HG02981 (cell line): ENCODE results near the gene RSBN1L.

Experiments
- ATAC-seq: cut with Tn5 transposase; IDR thresholded peaks from one replicate; pipeline ENCODE4 v1.9.1; 2021; ENCODE audit warnings: mild to moderate bottlenecking, moderate library complexity; ENCODE audit not compliant: unreplicated experiment

Gene RSBN1L

DNA sequence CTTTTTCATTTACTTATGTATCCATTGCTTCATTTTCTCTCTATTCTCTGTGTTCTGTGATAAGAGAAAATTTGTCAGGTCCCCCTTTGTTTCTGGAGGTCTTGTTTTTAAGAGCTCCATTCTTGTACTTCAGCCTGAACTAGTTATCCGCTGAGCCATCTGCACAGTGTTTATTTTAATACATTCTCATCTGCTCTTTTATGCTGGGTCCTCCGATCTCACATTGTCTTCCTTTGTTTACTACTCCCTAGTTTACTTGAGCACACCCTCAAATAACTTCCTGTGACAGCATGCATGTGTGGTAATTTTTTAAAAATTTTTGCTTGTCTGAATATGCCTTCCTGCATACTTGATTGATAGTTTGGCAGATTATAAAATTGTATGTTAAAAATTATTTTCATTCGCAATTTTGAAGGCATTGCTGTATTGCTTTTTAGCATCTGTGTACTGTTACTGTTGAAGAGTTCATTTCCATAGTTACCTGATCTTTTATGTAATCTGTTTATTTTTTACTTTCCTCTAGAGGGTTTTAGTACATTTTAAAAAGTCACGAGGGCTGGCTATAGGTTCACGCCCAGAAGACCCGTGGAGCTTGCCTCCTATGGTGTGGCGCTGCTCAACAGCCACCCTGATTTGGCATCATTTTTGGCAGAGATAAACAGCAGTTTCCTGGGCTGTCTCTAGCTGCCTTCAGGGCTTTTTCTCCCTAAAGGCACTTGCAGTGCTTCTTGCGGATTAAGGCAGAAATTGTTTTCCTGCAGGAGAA lies 31.9 kb downstream of the RSBN1L start:
- no peak for ATAC-seq

DNA sequence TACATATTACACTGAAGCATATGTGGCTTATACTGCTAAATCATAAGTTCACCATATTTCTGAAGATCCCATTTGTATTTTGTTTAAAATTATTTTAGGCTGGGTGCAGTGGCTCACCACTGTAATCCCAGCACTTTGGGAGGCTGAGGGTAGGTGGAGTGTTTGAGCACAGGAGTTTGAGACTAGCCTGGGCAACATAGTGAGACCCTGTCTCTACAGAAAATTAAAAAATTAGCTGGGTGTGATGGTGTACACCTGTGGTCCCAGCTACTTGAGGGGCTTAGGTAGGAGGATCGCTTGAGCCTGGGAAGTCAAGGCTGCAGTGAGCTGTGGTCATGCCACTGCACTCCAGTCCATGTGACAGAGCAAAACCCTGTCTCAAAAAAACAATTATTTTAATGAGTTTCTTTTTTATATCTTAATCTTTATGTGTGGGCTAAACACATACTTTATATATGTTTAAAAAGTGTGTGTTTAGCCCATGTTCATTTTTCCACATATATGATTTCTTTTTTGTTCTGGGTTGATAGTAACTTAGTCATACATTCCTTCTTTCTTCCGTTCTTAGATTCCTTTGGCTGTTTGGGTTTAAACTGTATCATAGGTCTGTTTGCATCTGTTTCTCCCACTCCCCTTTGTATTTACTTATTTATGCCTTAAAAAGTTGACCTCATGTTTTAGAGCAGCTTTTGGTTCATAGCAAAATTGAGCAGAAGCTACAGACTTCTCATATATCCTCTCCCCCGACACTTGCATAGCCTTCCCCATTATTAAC lies 33.5 kb downstream of the RSBN1L start:
- no peak for ATAC-seq

DNA sequence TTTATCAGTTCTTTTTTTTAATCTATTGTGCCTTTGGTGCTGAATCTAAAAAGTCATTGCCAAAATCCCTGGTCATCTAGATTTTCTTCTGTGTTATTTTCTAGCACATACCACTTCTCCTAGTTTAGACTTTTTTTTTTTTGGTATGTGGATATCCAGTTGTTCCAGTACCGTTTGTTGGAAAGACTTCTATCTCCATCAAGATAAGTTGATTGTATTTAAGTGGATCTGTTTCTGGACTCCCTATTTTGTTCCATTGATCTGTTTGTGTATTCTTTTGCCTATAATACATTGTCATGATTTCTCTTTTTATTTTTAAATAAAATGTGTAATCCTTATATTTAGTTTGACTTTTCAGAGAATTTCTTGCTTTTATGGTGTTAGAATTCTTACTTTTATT lies 35.5 kb downstream of the RSBN1L start:
- ATAC-seq, result no peak

DNA sequence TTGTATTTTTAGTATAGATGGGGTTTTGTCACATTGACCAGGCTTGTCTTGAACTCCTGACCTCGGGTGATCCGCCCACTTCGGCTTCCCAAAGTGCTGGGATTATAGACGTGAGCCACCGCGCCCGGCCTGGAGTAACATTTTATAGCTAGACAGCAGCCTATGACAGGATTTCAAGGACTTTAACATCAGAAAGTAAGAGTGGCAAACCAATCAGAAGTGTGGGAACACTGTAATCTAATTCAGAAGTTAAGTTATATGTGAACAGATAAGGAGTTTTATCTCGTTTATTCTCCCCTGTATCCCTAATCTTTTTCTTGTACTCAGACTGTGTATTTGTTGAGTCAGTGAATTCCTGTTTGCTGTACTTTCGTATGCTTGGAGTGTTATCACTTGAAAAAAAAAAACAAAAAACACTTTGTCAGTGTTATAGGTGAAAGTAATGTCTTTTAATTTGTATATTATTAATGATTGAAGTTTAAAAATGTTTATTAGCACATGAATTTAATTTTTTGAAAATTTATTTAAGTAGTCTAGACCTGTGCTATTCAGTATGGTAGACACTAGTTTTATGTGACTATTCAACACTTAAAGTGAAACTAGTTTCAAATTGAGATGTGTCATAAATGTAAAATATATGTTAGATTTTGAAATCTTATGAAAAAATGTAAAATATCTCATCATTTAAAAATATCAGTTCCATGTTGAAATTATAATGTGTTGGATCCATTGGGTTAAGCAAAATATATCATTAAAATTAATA lies 38.6 kb downstream of the RSBN1L start:
- no peak for ATAC-seq

GRCh38 chr7:77735457-77735856 lies 39.2 kb downstream of the RSBN1L start:
- no peak for ATAC-seq

- ATAC-seq, result no peak
These were observed 40.7 kb downstream of the RSBN1L start for GRCh38 chr7:77736991-77737390.

DNA sequence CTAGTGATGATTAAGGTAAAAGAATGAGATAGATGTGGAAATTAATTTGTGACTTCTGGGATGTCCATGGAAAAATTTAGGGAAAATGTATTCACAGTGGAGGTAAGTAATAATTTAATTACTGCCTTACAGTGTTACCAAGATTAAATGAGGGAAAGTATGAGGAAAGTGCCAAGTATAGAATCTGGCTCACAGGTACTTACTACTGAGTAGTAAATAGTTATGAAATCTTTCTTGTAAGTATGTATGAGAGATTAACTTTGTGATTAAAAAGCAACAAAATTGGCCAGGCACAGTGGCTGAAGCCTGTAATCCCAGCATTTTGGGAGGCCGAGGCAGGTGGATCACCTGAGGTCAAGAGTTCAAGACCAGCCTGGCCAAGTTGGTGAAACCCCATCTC lies 42.1 kb downstream of the RSBN1L start:
- ATAC-seq, result no peak

GRCh38 chr7:77738871-77739270 lies 42.6 kb downstream of the RSBN1L start:
- ATAC-seq, result no peak

GRCh38 chr7:77740257-77740656 lies 44.0 kb downstream of the RSBN1L start:
- ATAC-seq, result no peak

- no peak for ATAC-seq
These were observed 47.3 kb downstream of the RSBN1L start for GRCh38 chr7:77743518-77743917.

GRCh38 chr7:77745746-77746145 lies 49.5 kb downstream of the RSBN1L start:
- no peak for ATAC-seq

- no peak for ATAC-seq
These were observed 50.0 kb downstream of the RSBN1L start for GRCh38 chr7:77746164-77746823.

- ATAC-seq, result no peak
These were observed 50.5 kb downstream of the RSBN1L start for GRCh38 chr7:77746824-77747165.

DNA sequence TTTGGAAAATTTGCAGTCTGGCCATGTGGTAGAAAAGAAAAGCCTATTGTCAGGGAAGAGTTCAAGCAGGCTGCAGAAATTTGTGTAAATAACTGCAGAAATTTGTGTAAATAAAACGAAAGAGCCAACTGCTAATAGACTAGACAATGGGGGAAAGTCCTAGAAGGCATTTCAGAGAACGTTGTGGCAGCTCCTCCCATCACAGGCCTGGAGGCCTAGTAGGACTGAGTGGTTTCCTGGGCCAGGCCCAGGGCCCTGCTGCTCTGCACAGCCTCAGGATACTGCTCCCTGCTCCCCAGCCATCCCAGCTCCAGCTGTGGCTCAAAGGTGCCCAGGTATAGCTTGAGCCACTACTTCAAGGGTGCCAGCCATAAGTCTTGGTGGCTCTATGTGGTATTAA lies 50.9 kb downstream of the RSBN1L start:
- no peak for ATAC-seq

- no peak for ATAC-seq
These were observed 51.5 kb downstream of the RSBN1L start for GRCh38 chr7:77747718-77748117.

DNA sequence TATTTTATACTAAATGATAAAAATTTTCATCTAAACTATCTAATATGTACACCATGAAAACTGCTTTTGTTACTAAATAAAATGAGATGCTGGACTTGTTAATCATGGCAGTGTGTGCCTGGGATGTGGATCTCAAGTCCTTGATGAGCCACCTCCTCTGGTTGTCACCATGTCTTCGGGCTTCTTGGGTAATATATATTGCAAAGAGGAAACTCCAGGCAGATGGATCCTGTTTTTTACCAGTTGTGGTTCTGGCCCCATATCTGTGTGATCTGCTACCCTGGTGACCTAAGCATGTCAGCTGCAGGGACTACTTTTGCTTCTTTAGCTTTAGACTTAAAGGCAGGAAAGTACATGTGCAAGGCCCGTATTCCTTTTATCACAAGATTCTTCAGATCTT lies 55.8 kb downstream of the RSBN1L start:
- ATAC-seq, result no peak

- ATAC-seq, result no peak
These were observed 56.9 kb downstream of the RSBN1L start for GRCh38 chr7:77753173-77753572.

DNA sequence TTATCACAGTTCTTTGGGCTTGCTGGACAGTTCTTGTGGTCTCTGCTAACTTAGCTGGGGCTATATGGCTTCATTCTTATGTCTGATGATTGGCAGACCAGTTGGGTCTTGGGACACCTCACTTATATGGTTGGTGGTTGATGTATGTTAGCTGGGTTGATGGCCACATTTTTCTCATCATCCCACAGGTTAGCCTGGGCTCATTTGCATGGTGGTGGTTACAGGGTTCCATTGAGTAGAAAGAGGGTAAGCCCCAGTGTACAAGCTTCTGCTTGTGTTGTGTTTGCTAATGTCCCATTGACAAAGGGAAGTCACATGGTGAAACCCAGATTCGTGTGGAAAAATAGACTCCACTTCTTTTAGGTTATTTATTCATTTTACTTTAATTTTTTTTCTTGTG lies 61.3 kb downstream of the RSBN1L start:
- peak; percentile 85 for ATAC-seq

GRCh38 chr7:77759294-77759889 lies 63.1 kb downstream of the RSBN1L start:
- peak; percentile 32 for ATAC-seq

DNA sequence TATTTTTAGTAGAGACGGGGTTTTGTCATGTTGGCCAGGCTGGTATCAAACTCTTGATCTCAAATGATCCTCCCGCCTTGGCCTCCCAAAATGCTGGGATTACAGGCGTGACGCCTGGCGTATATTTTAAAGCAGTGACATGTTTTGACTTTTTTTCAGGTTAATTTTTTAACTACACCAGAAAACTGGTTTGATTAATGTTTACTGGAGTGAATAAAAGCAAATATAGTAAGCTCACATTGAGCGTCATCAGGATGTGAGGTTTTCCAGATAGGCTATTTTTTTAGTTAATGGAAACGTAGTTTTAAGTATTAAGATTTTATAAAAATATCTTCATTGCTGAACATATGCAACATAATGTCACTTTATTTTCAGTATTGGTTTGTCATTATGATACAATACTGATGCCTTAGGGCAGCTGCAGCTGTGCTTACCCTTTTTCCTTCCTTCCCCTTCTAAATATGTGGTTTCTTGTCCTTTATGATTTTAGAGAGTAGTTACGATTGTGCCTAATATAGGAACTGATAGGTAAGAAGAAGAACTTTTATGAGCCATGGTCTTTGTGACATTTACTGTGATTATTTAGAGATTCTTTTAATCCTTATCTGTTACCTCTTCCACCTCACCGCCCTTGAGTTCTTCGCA lies 64.7 kb downstream of the RSBN1L start:
- no peak for ATAC-seq
